Mammary epithelial cell (primary cell): ENCODE measurements around the gene CAGE1.

Experiments used
- EZH2 ChIP-seq: IDR thresholded peaks from 2 replicates; pipeline ENCODE4 v1.6.1; 2012; ENCODE audit warnings: low read length, inconsistent platforms, borderline replicate concordance
- TF ChIP-seq, protein P1 (sequence below), 2 donors: IDR thresholded peaks in 1 of 2; conservative IDR thresholded peaks in 1 of 2; 2 replicates each; pipeline ENCODE4 v1.5.1; 2011 to 2012; ENCODE audit warnings: inconsistent platforms in 2 of 2, low read length in 2 of 2, mild to moderate bottlenecking in 2 of 2, control low read depth in 1 of 2, low read depth in 1 of 2; ENCODE audit not compliant: insufficient read depth in 1 of 2; ENCODE audit errors: extremely low read depth in 1 of 2

GRCh38 chr6:7413151-7413823, 23.7 kb upstream of the CAGE1 start:
- TF ChIP-seq, protein P1, sequence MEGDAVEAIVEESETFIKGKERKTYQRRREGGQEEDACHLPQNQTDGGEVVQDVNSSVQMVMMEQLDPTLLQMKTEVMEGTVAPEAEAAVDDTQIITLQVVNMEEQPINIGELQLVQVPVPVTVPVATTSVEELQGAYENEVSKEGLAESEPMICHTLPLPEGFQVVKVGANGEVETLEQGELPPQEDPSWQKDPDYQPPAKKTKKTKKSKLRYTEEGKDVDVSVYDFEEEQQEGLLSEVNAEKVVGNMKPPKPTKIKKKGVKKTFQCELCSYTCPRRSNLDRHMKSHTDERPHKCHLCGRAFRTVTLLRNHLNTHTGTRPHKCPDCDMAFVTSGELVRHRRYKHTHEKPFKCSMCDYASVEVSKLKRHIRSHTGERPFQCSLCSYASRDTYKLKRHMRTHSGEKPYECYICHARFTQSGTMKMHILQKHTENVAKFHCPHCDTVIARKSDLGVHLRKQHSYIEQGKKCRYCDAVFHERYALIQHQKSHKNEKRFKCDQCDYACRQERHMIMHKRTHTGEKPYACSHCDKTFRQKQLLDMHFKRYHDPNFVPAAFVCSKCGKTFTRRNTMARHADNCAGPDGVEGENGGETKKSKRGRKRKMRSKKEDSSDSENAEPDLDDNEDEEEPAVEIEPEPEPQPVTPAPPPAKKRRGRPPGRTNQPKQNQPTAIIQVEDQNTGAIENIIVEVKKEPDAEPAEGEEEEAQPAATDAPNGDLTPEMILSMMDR (conservative IDR thresholded peaks at IDR 0.05 in 1 of 2, IDR thresholded peaks at IDR 0.05 in 1 of 2; ENCODE audit: extremely low read depth in 1 of 2, insufficient read depth in 1 of 2, low read depth in 1 of 2, low read length in 2 of 2): no peak
- TF ChIP-seq EZH2: no peak
